Panc1 (cell line): ENCODE data around the gene ADM2. TPM values are rescaled to one million over a fixed set of nuclear protein-coding genes. Genes with fewer than 3 reads are reported as not detected.

Experiments used
- ATAC-seq: fragments of 200-7000 bp; cut with Tn5 transposase; 2 replicates; pipeline ENCODE4 v1.9.1; 2020; ENCODE audit warnings: mild to moderate bottlenecking, moderate library complexity
- BruUV-seq: library from RNA; stranded (reverse); fragments of 400-500 nt; replicated peaks from 2 replicates; lab custom pipeline; 2021; lab: Mats Ljungman, UMichigan
- CTCF ChIA-PET: fragments of 300-600 bp; sonication (Branson Sonifier 250); formaldehyde crosslinking; loops from one replicate; lab custom pipeline; 2022; ENCODE audit warnings: antibody characterized with exemption; lab: Charles Lee
- POLR2A ChIA-PET: fragments of 300-600 bp; sonication (Branson Sonifier 250); formaldehyde crosslinking; loops from one replicate; lab custom pipeline; 2022; ENCODE audit warnings: antibody characterized with exemption; lab: Charles Lee
- DNase-seq: peaks from one replicate; pipeline ENCODE4 v3.0.0-alpha.2; 2010; ENCODE audit warnings: low read depth, low spot score
- H3K27ac ChIP-seq: 2 replicates; pipeline ENCODE4 v1.5.1; 2011; ENCODE audit warnings: mild to moderate bottlenecking, low read length, inconsistent platforms
- H3K27me3 ChIP-seq: fragments of 200-500 bp; sonication (Bioruptor generic); 2 replicates; pipeline ENCODE4 v1.6.0; 2014; ENCODE audit warnings: low read length, inconsistent platforms; ENCODE audit not compliant: control insufficient read depth, insufficient read depth
- H3K36me3 ChIP-seq: fragments of 200-500 bp; sonication (Bioruptor generic); 2 replicates; pipeline ENCODE4 v1.5.1; 2014; ENCODE audit warnings: inconsistent platforms, mild to moderate bottlenecking, low read length, moderate library complexity; ENCODE audit not compliant: control insufficient read depth, insufficient read depth
- H3K4me1 ChIP-seq: 2 replicates; pipeline ENCODE4 v1.5.1; 2011; ENCODE audit warnings: inconsistent platforms, mild to moderate bottlenecking, low read length, moderate library complexity; ENCODE audit not compliant: control insufficient read depth, insufficient read depth
- H3K4me3 ChIP-seq, 2 experiments: 2 replicates each; pipeline ENCODE4 v1.5.1; 2011 to 2012; ENCODE audit warnings: low read depth in 2 of 2, low read length in 2 of 2, mild to moderate bottlenecking in 2 of 2, inconsistent platforms in 1 of 2, moderate library complexity in 1 of 2
- H3K9me3 ChIP-seq: fragments of 200-500 bp; sonication (Bioruptor generic); 2 replicates; pipeline ENCODE4 v1.5.1; 2014; ENCODE audit warnings: low read depth, mild to moderate bottlenecking, inconsistent platforms, low read length, moderate library complexity; ENCODE audit not compliant: control insufficient read depth, insufficient read depth
- CTCF ChIP-seq: fragments of 450-650 bp; IDR thresholded peaks from 2 replicates; pipeline ENCODE4 v1.5.1; 2017; ENCODE audit warnings: mild to moderate bottlenecking
- POLR2AphosphoS5 ChIP-seq: IDR thresholded peaks from 2 replicates; pipeline ENCODE4 v1.6.1; 2012; ENCODE audit warnings: mild to moderate bottlenecking, low read depth, low read length, moderate library complexity
- REST ChIP-seq, 2 experiments: IDR thresholded peaks; 2 replicates each; pipeline ENCODE4 v1.6.1; 2011 to 2012; ENCODE audit warnings: low read depth in 2 of 2, control low read depth in 1 of 2, low read length in 1 of 2, mild to moderate bottlenecking in 1 of 2, moderate library complexity in 1 of 2; ENCODE audit not compliant: insufficient read depth in 1 of 2
- SIN3A ChIP-seq: IDR thresholded peaks from 2 replicates; pipeline ENCODE4 v1.6.1; 2012; ENCODE audit warnings: low read depth, mild to moderate bottlenecking, low read length, moderate library complexity, borderline replicate concordance; ENCODE audit not compliant: insufficient read depth
- TCF7L2 ChIP-seq: IDR thresholded peaks from 2 replicates; pipeline ENCODE4 v1.6.1; 2011; ENCODE audit warnings: mild to moderate bottlenecking, low read depth, low read length, inconsistent platforms
- in situ Hi-C: cut with HindIII; loops from 2 replicates; pipeline ENCODE4 v1.10.0; 2016; ENCODE audit warnings: low sequenced_read_pairs, low pct_unique_long_range_greater_than_20kb
- intact Hi-C: fragments of 100-400 bp; cut with micrococcal nuclease; formaldehyde crosslinking; loops from one replicate; pipeline ENCODE4 v1.10.0; 2022; ENCODE audit not compliant: unreplicated experiment
- total RNA-seq: library from RNA; stranded (reverse); gene quantifications from one replicate; pipeline ENCODE4 v1.2.1, GENCODE V29; 2021; ENCODE audit not compliant: unreplicated experiment

The ADM2 gene
- total RNA-seq, 1 experiment from 2014 or later = 3.9 TPM

GRCh38 chr22:50465066-50465930 is 16.0 kb upstream of the ADM2 start:
- in situ Hi-C loops (no loop called here), intact Hi-C loops (no loop called here)
- Histone ChIP-seq H3K4me3 (no peak overlapping the region), H3K27me3 (no peaks in the 10 kb centered on the region), H3K27ac (no peak overlapping the region), H3K9me3 (no peaks in the 10 kb centered on the region), H3K4me1 (peaks cover 3% of the 10 kb centered on the region), H3K36me3 (peaks cover 5% of the 10 kb centered on the region; the same call in 1 of the 2 replicates)
- no peak for TF ChIP-seq TCF7L2
- TF ChIP-seq CTCF = no peak
- no peak for TF ChIP-seq SIN3A
- TF ChIP-seq POLR2AphosphoS5 = no peak
- no peak for TF ChIP-seq REST (IDR thresholded peaks at IDR 0.05; ENCODE audit: insufficient read depth in 1 of 2, low read depth in 2 of 2, low read length in 1 of 2)
- no TSS peak for BruUV-seq
- no peak for ATAC-seq
- ChIA-PET POLR2A (interaction anchor here (0.6 kb wide), 1 partner anchor 129 kb away, joined by 6 read pairs; no protein-coding TSS in a partner anchor), CTCF (no interaction called here)
- DNase-seq = no peak

- peaks cover 11% of the 10 kb centered on the region for H3K4me1 ChIP-seq
- in situ Hi-C loops = no loop called here
- H3K36me3 ChIP-seq = 0 out of 2 replicates have a peak, but pooled peaks cover 2% of the 10 kb centered on the region
- intact Hi-C loops = no loop called here
- no peaks in the 10 kb centered on the region for H3K9me3 ChIP-seq
- CTCF ChIA-PET = no interaction called here
- ATAC-seq = no peak
- POLR2A ChIA-PET = no interaction called here
- no peaks in the 10 kb centered on the region for H3K27me3 ChIP-seq
- no peak for DNase-seq
- no TSS peak for BruUV-seq
- TF ChIP-seq SIN3A (no peak), REST (IDR thresholded peaks at IDR 0.05; ENCODE audit: insufficient read depth in 1 of 2, low read depth in 2 of 2, low read length in 1 of 2) (no peak), POLR2AphosphoS5 (no peak), CTCF (no peak), TCF7L2 (no peak)
- no peak overlapping the region for H3K4me3 ChIP-seq
- no peak overlapping the region for H3K27ac ChIP-seq
These were observed 14.0 kb upstream of the ADM2 start for GRCh38 chr22:50467341-50467740.
